Thymus (tissue), 11 donors: ENCODE data around the gene CFDP1. TPM values are rescaled to one million over a fixed set of nuclear protein-coding genes. Genes with fewer than 3 reads are reported as not detected.

Experiments
- DNase-seq, 9 donors: peaks; one replicate each; pipeline ENCODE4 v3.0.0-alpha.2; 2013; ENCODE audit warnings: low spot score in 9 of 9, low read depth in 6 of 9, missing footprints in 1 of 9
- H3K27ac ChIP-seq, 2 donors: one replicate each; pipeline ENCODE4 v1.5.1; 2013; ENCODE audit warnings: control low read depth in 1 of 2, low read depth in 1 of 2, low read length in 1 of 2, mild to moderate bottlenecking in 1 of 2, moderate library complexity in 1 of 2
- H3K27me3 ChIP-seq, 2 donors: one replicate each; pipeline ENCODE4 v1.5.1; 2013; ENCODE audit warnings: low read length in 1 of 2; ENCODE audit not compliant: control insufficient read depth in 2 of 2, insufficient read depth in 1 of 2
- H3K36me3 ChIP-seq, 2 donors: one replicate each; pipeline ENCODE4 v1.5.1; 2013; ENCODE audit warnings: low read length in 1 of 2, mild to moderate bottlenecking in 1 of 2, moderate library complexity in 1 of 2; ENCODE audit not compliant: control insufficient read depth in 2 of 2, insufficient read depth in 2 of 2
- H3K4me1 ChIP-seq, 2 donors: one replicate each; pipeline ENCODE4 v1.5.1; 2013; ENCODE audit warnings: low read length in 2 of 2; ENCODE audit not compliant: control insufficient read depth in 2 of 2, insufficient read depth in 2 of 2
- H3K4me3 ChIP-seq, 2 donors: one replicate each; pipeline ENCODE4 v1.5.1; 2013; ENCODE audit warnings: low read length in 2 of 2, control low read depth in 1 of 2, mild to moderate bottlenecking in 1 of 2
- H3K9me3 ChIP-seq, 2 donors: one replicate each; pipeline ENCODE4 v1.5.1; 2013; ENCODE audit warnings: low read length in 1 of 2, mild to moderate bottlenecking in 1 of 2; ENCODE audit not compliant: control insufficient read depth in 2 of 2, insufficient read depth in 1 of 2
- WGBS: extraction: QIAGEN DNeasy Blood & Tissue Kit; methylation state at CpG from one replicate; pipeline ENCODE4 v1.1.7; 2013; 5-methylcytosine and 5-hydroxymethylcytosine counted together
- polyA plus RNA-seq: library from polyadenylated mRNA; stranded (reverse); fragments of 200-250 nt; gene quantifications from one replicate; pipeline ENCODE4 v1.2.3, GENCODE V29; 2013
- total RNA-seq: library from RNA; stranded (reverse); fragments of 120-200 nt; gene quantifications from one replicate; pipeline ENCODE4 v1.2.4, GENCODE V29; 2013
- donor health status: healthy.

The CFDP1 gene
- total and polyA plus RNA-seq, 2 donors = 78.3 to 78.5 TPM

DNA sequence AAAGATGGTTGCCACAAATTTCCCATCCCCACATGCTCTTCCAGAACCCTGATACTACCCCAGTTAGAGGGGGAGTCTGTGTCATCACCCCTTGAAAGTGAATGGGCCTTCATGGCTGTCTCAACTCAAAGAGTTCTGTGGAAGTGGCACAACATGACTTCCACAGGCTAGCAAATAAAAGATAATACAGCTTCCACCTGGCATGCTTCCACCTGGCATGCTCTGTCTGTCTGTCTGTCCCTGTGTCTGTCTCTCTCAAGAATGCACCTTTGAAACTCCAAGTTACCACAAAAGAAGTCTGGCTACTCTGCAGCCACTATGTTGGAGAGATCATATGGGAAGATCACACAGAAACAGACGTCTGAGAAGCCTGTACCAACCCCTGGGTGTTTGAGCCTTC lies 35.0 kb downstream of the CFDP1 start:
- no peak for DNase-seq
- no peak overlapping the region for H3K4me3 ChIP-seq
- no peaks in the 10 kb centered on the region for H3K4me1 ChIP-seq
- no peak overlapping the region for H3K27ac ChIP-seq
- H3K27me3 ChIP-seq = no peaks in the 10 kb centered on the region
- no peaks in the 10 kb centered on the region for H3K9me3 ChIP-seq
- H3K36me3 ChIP-seq = peaks cover 9 to 21% of the 10 kb centered on the region in 2 donors
- WGBS = 98% methylated on average over 1 of the region's 1 CpG

DNA sequence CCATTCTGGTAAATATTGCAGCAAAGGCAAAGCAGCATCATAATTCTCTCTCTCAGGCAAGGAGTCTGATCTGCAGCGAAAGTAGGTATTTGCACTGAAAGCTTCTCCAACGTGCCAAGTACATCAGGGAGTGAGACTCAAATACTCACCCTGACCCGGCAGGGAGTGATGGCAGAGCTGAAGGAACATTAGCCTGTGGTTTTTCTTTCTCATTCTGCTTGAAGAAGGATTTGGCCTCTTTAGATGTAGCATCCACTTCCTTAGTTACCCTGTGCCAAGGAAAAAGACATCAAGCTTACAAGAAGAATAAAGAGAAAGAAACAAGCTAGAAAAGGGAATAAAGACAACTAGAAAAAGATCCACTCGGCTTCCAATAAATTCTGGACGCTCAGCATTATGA lies 38.4 kb downstream of the CFDP1 start:
- Histone ChIP-seq H3K27me3 (no peaks in the 10 kb centered on the region), H3K4me1 (no peaks in the 10 kb centered on the region), H3K36me3 (peaks cover 12 to 45% of the 10 kb centered on the region in 2 donors), H3K27ac (no peak overlapping the region), H3K4me3 (no peak overlapping the region), H3K9me3 (no peaks in the 10 kb centered on the region)
- WGBS = 98% methylated on average over 5 of the region's 5 CpGs
- no peak for DNase-seq

DNA sequence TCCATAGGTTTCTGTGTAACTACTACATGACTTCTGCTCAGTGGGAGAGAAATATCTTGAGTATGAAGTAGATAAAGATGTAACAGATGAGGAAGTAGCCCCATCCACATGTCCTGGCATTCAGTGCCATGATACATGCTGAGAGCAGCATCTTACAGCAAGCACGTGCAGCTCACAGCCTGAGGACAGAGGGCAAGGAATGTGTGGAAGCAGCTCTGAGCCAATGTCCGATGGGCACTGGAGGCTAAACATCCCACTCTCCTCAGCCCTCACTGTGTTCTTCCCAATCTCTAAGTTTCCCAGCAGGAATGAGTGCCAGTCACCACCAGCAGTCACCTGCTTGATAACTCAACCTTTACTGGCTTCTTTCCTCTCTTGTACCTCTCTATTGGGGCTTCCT lies 40.4 kb downstream of the CFDP1 start:
- Histone ChIP-seq H3K36me3 (peaks cover 12 to 46% of the 10 kb centered on the region in 2 donors), H3K27ac (no peak overlapping the region), H3K9me3 (no peaks in the 10 kb centered on the region), H3K4me3 (no peak overlapping the region), H3K4me1 (no peaks in the 10 kb centered on the region), H3K27me3 (no peaks in the 10 kb centered on the region)
- DNase-seq = no peak
- WGBS = 98% methylated on average over 2 of the region's 2 CpGs

DNA sequence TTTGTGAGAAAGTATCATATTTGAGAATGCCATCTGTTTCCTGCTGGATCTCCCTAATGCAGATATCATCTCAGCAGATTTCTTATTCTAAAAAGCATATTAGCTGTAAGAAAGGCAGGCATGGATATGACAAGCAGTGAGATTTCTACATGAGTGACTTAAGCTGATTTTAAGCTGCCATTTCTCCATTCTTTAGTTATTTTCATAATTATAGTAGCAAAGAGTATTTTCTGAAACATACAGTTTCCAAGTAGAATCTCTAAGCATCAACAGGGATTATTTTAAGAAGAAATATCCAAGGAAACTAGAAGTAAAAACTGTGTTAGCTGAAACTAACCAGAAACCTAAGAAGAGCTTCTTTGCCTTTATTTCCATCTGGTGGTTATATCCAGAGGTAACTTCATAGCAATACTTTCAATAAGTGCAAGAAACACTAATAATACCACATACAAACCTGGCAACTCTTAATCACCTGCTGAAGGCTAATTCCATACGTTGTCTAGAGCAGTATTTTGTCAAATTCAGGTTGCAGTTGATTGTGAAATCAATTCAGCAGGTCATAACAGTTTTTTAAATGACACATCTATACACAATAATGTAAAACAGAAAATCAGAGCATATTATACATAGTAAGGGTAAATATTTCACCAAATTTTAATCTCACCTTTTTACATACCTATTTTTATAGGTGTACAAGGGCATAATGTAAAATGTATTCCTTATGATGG lies 42.2 kb downstream of the CFDP1 start:
- no peak overlapping the region for H3K27ac ChIP-seq
- 96% methylated on average over 1 of the region's 1 CpG for WGBS

DNA sequence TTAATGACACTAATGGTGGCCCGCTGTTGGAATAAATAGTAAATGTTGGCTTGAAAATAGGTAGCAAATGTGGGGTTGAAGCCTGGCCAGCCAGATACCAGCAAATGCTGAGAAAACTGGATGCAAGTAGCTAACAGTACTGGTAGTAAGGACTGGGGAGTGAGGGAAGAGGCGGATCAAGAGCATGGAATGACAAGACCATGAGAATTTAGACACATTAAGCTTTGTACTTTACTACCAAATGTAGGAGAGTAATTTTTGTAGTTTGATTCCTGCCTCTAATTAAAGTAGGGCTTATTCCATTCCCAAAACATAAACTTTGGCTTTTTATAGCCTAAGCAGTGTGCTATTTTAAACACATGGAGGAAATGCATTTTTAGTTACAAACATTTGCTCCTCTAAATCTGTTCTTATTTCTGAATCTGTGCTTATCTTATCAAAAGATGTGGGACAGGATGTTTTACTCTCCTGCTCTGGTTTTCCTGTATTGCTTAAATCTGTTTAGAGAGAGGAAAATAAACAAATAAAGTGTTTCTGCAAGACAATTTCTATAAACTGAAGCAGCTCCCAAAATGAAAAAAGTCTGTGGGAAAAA lies 44.1 kb downstream of the CFDP1 start:
- Histone ChIP-seq H3K4me3 (no peak overlapping the region), H3K4me1 (no peaks in the 10 kb centered on the region), H3K27ac (no peak overlapping the region), H3K27me3 (no peaks in the 10 kb centered on the region), H3K36me3 (peaks cover 7 to 36% of the 10 kb centered on the region in 2 donors), H3K9me3 (no peaks in the 10 kb centered on the region)
- 97% methylated on average over 2 of the region's 2 CpGs for WGBS
- DNase-seq = no peak

More for the DNA sequence above, 42.2 kb downstream of the CFDP1 start:
- Histone ChIP-seq H3K27me3 (no peaks in the 10 kb centered on the region), H3K4me1 (no peaks in the 10 kb centered on the region), H3K36me3 (peaks cover 12 to 45% of the 10 kb centered on the region in 2 donors), H3K9me3 (no peaks in the 10 kb centered on the region), H3K4me3 (no peak overlapping the region)
- DNase-seq = no peak

DNA sequence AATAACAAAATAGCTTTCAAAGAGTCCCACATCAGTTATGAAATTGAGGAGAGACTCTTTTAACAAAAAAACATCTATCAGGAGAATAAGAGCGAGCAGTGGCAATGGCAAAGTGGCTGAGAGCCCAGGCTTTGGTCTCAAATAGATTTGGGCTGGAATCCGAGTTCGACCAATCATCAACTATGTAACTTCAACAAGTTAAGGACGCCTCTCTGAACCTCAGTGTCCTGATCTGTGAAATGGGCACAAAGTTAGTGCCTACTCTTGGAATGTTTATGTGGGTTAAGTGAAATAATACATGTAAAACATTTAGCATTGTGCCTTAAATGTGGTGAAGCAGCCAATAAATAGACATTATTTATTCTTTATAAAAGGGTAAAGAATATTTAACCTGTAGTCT lies 45.4 kb downstream of the CFDP1 start:
- no peak overlapping the region for H3K27ac ChIP-seq

DNA sequence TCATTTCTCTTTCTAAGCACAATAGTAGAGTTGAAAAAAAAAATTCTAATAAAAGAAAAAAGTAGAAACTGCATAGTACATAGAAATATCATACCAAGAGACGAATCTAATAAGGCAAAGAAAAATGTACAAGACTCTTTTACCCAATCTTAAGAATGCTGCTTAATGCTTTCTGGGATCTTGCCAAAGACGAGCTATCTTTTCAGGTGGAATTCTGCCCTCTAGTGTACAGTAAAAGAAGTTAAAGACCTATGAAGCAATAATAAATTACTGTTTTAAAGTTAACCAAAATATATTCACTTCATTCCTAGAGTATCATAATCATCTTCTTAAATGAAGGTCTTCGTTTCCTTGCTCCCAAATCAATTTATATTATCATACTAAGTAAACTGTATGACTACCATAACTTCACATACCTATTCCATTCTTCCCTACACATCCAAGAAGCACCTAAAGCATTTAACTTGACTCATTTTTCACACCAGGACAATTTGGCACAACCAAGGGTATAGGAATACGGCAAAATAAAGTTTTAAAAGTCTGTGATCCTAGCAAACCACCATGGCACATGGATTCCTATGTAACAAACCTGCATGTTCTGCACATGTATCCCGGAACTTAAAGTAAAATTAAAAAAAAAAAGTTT lies 47.7 kb downstream of the CFDP1 start:
- no peaks in the 10 kb centered on the region for H3K27me3 ChIP-seq
- H3K4me3 ChIP-seq = no peak overlapping the region
- peak in 8 of 9 donors; percentile 11 to 72 (median 44) for DNase-seq
- peaks cover 0 to 6% of the 10 kb centered on the region in 2 donors for H3K4me1 ChIP-seq
- H3K9me3 ChIP-seq = no peaks in the 10 kb centered on the region
- H3K27ac ChIP-seq = no peak overlapping the region
- peaks cover 2 to 14% of the 10 kb centered on the region in 2 donors for H3K36me3 ChIP-seq
- WGBS = 55% methylated on average over 5 of the region's 5 CpGs

More for the DNA sequence above, 45.4 kb downstream of the CFDP1 start:
- peaks cover 3 to 29% of the 10 kb centered on the region in 2 donors for H3K36me3 ChIP-seq
- no peak for DNase-seq
- H3K9me3 ChIP-seq = no peaks in the 10 kb centered on the region
- H3K4me1 ChIP-seq = no peaks in the 10 kb centered on the region
- no peak overlapping the region for H3K4me3 ChIP-seq
- 97% methylated on average over 4 of the region's 4 CpGs for WGBS
- H3K27me3 ChIP-seq = no peaks in the 10 kb centered on the region

DNA sequence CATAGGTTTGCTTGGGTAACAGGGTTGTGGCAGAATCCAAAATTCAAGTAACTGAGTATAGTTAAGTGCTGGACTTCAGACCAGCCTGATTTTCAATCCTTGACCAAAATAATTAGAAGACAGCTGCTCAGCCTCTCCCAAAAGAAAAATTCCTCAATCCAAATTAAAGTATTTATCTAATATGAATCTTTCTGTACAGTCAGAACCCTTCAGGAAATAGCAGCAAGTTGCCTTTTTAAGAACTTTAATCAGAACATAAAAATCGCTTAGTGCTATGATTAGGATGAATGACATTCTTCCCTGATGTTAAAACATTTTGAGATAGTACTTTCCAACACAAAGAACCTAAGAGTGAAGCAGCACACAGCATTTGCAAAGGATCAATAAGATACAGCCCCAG lies 50.2 kb downstream of the CFDP1 start:
- Histone ChIP-seq H3K27ac (no peak overlapping the region), H3K9me3 (no peaks in the 10 kb centered on the region), H3K4me1 (peaks cover 9 to 15% of the 10 kb centered on the region in 2 donors), H3K4me3 (no peak overlapping the region), H3K27me3 (peaks cover 0 to 3% of the 10 kb centered on the region in 2 donors), H3K36me3 (no peaks in the 10 kb centered on the region)
- 95% methylated on average over 1 of the region's 1 CpG for WGBS
- DNase-seq = no peak

DNA sequence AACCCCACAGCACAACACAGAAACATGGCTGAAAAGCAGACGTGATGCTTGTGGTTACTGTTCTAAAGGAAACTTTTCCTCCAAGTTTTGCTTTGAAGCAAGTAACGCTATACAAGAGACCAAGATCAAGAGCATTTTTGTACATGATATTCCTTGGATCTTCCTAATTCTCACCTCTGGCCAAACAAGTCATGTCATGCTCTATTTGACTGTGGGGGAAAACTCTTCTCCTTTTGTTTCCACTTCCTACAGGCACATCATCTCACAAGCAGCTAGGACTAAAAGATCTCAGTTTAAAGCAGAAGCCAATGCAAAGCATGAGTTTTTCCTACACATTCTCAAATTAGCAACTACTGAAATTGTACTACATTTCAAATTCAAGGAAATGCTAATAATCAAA lies 50.7 kb downstream of the CFDP1 start:
- DNase-seq = peak in 1 of 9 donors; percentile 9
- H3K9me3 ChIP-seq = no peaks in the 10 kb centered on the region
- WGBS = 67% methylated on average over 2 of the region's 2 CpGs
- H3K4me1 ChIP-seq = peaks cover 9 to 15% of the 10 kb centered on the region in 2 donors
- peaks cover 1 to 4% of the 10 kb centered on the region in 2 donors for H3K36me3 ChIP-seq
- peaks cover 0 to 3% of the 10 kb centered on the region in 2 donors for H3K27me3 ChIP-seq
- H3K27ac ChIP-seq = no peak overlapping the region
- no peak overlapping the region for H3K4me3 ChIP-seq
